GM18517 (cell line): Measurements from ENCODE around the gene NPHP3.
"Not testable (repeated sequence)": the region's sequence is repeated elsewhere in the genome, so short reads cannot be mapped to it uniquely, and the experiment has no call there.

Source experiments
- ATAC-seq: cut with Tn5 transposase; IDR thresholded peaks from one replicate; pipeline ENCODE4 v1.9.1; 2021; ENCODE audit warnings: mild to moderate bottlenecking, moderate library complexity; ENCODE audit not compliant: unreplicated experiment

NPHP3 gene, protein sequence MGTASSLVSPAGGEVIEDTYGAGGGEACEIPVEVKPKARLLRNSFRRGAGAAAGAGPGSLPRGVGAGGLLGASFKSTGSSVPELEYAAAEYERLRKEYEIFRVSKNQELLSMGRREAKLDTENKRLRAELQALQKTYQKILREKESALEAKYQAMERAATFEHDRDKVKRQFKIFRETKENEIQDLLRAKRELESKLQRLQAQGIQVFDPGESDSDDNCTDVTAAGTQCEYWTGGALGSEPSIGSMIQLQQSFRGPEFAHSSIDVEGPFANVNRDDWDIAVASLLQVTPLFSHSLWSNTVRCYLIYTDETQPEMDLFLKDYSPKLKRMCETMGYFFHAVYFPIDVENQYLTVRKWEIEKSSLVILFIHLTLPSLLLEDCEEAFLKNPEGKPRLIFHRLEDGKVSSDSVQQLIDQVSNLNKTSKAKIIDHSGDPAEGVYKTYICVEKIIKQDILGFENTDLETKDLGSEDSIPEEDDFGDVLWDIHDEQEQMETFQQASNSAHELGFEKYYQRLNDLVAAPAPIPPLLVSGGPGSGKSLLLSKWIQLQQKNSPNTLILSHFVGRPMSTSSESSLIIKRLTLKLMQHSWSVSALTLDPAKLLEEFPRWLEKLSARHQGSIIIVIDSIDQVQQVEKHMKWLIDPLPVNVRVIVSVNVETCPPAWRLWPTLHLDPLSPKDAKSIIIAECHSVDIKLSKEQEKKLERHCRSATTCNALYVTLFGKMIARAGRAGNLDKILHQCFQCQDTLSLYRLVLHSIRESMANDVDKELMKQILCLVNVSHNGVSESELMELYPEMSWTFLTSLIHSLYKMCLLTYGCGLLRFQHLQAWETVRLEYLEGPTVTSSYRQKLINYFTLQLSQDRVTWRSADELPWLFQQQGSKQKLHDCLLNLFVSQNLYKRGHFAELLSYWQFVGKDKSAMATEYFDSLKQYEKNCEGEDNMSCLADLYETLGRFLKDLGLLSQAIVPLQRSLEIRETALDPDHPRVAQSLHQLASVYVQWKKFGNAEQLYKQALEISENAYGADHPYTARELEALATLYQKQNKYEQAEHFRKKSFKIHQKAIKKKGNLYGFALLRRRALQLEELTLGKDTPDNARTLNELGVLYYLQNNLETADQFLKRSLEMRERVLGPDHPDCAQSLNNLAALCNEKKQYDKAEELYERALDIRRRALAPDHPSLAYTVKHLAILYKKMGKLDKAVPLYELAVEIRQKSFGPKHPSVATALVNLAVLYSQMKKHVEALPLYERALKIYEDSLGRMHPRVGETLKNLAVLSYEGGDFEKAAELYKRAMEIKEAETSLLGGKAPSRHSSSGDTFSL (N-terminal part only)

DNA sequence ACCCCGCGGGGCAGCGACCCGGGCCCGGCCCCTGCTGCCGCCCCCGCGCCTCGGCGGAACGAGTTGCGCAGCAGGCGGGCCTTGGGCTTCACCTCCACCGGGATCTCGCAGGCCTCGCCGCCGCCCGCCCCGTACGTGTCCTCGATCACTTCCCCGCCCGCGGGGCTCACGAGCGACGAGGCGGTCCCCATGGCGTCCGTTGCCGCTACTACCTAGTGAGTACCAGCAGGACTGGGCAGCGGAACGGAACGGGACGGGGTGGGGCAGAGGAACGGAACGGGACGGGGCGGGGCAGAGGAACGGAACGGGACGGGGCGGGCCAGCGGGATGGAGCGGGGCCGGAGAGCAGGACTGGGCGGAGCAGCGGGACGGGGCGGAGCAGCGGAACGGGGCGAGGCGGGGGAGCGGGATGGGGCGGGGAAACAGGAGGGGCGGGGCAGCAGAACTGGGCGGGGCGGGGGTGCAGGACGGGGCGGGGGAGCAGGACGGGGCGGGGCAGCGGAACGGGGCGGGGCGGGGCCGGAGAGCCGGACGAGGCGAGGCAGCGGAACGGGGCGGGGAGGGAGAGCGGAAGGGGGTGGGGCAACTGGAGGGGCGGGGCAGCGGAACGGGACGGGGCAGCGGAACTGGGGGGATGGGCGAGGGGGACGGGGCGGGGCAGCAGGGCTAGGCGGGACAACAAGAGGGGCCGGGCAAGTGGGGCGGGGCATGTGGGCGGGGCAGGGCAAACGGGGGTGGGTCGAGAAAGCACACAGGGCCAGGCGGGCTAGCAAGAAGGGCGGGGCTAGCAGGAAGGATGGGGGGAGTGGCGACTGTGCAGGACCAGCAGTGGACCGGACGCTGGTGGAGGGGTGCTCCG lies at the start of gene NPHP3:
Gene NPHP3 (minus strand): TSS at position 245 of the 859 bp plus-strand sequence. CDS start 54 bp downstream, at position 191.
- ATAC-seq = peak; percentile 57

DNA sequence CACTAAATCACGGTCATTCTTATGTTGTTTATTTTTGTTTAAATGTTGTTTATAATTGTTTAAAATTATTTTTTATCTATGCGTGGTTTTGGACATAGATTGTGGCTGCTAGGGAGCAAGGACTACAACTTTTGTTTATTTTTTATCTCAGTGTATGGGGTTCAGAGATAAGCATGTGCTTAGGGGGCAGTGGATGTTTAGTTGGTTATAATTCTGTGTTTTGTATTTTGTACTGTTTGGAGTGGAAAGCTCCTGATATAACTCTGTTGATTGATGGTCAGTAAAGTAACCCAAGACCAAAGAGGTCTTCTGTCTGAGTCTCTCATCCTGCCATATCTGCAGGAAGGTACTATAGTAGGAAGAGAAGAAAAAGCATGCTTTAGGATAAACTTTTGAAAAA lies 36.5 kb upstream of the NPHP3 start:
- no peak for ATAC-seq

DNA sequence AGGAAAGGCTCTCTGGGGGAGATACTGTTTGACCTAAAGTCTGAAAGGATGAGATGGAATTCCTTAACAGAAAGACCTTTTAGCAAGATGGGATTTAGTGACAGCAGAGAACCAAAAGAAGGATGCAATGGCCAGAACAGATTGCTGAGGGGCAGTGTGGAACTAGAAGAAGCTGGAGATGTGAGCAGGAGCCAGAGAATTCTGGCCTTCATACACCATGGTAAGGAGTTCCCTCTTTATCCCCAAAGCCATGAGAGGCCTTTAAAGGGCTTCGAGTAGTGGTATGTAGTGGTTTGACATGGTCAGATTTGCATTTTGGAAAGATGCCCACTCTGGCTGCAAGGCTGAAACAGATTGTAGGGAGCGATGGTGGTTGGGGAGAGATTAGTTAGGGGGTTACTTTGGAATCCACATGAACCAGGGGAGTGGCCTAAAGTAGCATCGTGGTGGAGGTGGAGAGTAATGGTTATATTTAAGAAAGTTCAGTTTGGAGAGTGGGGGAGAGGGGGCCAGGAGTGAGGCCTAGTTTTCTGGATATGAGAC lies 34.0 kb upstream of the NPHP3 start:
- no peak for ATAC-seq

DNA sequence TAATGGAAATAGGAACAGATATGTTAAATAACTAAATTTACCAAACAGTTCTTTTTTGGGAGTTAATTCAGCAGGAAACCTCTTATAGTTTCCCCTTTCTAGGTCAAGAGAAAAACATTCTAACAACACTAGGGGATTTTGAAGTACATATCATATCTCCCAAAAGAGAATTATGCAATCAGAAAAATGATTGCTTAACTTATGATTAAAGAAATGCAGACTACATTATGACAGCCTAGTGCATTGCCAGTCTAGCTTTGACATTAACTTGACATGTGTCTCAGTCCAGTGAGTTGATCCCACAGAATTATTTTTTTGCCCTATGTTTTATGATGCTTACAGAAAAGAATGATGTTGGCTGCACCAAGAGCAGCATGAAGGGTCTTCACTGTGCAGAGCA lies 31.7 kb upstream of the NPHP3 start:
- ATAC-seq = no peak

DNA sequence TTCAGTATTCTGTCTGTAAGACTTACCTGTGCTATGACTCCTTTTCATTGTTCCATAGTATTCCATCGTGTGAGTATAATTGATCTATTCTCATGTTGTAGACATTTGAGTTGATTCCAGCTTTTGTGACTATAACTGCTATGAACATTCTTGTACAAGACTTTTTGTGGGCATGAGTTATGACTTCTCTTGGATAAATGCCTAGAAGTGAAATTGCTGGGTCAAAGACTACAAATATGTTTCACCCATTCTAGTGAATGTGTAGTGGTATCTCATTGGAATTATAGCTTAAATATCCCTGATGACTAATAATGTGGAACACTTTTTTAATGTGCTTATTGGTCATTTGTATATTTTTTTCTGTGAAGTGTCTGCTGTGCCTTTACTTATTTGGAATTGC lies 27.6 kb upstream of the NPHP3 start:
- ATAC-seq = no peak

DNA sequence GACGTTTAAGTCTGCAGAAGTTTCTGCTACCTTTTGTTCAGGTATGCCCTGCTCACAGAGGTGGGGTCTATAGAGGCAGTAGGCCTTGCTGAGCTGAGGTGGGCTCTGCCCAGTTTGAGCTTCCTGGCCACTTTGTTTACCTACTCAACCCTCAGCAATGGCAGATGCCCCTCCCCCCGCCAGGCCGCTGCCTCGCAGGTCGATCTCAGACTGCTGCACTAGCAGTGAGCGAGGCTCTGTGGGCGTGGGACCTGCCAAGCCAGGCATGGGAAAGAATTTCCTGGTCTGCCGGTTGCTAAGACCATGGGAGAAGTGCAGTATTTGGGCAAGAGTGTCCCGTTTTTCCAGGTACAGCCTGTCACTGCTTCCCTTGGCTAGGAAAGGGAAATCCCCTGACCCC lies 24.5 kb upstream of the NPHP3 start:
- not testable (repeated sequence) for ATAC-seq

DNA sequence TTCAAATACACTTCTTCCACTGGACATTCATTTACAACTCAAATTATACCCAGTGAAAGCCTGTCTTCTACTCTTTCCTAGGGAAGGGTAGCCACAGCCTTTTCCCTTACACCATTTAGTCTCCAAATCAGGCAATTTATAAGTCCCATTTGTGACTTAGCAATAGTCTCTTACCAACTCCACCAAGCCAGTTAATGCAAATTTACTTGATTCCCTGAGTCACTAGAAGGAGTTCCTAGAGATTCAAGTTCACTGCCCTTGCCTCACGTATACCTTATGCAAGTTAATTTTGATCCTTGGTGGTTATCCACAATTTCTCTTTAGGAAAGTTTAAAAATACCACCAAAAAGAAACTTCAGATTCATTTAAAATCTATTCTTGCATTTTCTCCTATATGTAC lies 16.1 kb upstream of the NPHP3 start:
- ATAC-seq = no peak

DNA sequence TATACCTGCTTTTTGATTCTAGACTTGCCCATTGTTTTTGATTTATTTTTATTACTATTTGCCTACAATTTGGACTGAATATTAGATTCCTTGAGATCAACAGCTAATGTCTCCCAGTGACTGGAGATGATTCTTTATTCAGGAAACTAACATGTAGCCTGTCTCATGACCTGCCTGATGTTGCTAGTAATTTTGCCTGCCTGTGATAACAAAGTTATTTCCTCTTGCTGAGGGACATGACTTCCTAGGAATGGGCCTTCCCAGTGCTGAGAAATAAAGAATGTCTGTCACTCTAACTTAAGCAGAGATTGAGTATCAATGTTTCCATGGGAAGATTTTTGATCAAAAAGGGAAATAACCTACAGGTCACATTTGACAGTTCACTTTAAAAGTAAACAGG lies 13.4 kb upstream of the NPHP3 start:
- no peak for ATAC-seq

DNA sequence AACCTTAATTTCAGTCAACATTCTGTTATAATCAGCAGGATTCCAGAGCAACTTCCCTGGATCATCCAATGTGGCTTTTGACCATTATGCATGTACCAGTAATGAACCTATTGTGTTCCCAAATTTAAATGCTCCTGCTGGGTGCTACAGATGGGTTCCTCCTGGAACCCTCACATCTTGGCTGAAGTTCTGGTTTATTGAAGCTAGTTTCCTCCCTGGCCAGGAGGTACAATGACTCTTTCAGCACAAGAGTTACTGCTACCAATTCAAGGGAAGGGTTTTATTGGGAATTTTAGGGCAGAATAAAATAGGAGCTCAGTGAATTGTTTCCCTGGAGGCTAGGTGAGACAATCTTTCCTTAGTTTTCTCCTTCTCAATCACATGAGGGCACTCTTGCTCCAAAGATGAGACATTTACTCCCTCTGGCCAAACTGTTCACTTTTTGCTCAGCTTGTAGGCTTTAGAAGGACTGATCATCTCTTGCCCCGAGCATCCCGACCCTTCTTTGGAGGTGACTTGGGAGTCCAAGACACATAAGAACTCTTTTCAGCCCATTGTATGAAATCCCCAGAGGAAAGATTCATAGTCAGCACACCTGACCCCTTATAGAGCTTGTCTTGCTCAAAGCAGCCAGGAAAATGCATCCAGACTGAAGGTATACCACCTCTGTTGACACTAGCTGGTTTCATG lies 8.8 kb upstream of the NPHP3 start:
- no peak for ATAC-seq

DNA sequence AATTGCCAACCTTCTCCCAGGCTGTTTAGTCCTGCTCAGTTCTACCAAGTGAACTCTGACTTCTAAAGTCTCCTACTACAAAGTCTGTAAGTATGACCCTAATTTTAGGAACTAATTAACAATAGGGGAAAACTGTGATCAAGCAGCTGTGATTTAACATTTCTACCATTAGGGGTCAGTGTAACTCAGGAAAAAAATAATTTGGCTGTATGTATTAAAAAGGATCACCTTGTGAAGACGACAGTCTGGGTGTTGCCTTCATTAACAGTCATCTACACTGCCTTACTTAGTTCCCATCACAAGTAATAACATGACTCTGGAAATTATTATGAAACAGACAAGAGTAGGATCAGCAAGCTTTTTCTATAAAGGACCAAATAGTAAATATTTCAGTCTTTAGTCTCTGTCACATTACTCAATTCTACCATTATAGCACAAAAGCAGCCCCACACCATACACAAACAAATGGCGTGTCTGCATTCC lies 4.2 kb upstream of the NPHP3 start:
- ATAC-seq = no peak

DNA sequence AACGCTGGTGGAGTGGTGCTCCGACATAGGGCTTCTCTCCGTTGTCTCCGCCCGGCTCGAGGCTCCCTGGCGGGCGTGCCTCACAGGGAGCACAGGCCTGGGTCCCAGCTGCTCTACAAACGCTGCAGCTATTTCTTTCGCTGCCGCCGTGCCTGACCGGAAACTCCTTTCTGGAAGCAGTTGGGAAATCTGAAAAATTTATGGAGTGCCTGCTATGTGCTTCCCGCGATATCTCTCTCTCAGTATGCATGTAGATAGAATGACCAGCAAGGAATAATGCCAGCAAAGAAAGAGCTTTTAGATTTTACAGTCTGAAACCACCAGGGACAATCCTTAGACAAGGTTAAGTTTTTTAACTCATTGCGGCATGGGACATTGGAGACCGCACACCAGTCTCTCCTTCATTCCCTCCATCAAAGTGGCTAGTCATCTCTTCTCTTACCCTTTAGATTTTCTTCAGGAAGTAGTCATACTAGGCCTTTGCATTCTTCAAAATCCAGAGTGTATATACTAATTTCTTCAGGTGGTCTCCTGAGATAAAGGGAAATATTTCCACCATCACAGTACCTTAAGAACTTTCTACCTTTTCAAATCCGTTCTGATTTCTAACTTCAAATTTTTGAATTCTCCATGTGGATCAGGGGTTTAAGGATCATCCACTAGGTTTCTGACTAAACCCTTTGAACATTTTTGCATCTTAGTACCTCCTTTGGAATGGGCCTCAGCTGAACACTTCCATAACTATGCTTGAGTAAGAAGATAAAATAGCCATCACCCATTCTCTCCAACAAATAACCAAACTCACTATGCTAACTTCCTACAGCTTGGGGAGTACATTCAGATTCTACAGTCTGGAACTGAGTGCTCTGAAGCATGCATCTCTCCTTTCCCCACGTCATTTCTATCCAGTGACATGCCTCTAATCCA lies 1.1 kb upstream of the NPHP3 start:
- no peak for ATAC-seq

DNA sequence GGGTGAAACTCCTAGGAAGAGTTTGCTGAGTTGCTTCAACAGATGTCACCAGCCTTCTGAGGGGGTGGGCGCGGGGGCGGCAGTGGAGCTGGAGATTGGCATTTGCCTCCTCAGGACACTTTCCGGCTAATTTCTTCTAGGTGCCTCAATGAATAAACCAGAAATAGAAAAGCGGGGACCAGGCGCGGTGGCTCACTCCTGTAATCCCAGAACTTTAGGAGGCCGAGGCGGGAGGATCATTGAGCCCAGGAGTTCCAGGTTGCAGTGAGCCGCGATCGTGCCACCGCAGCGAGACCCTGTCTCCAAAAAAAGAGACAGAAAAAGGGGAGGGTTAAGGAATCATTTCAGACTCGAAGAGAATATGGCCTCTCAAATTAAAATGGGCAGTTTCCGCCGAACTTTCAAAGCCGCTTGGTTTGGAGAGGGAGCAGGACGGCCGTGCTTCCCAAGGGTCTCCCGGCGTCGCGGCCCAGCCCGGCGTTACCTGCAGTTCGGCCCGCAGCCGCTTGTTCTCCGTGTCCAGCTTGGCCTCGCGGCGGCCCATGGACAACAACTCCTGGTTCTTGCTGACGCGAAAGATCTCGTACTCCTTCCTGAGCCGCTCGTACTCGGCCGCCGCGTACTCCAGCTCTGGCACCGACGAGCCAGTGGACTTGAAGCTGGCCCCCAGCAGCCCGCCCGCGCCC lies 587 bp downstream of the NPHP3 start:
- ATAC-seq = no peak

DNA sequence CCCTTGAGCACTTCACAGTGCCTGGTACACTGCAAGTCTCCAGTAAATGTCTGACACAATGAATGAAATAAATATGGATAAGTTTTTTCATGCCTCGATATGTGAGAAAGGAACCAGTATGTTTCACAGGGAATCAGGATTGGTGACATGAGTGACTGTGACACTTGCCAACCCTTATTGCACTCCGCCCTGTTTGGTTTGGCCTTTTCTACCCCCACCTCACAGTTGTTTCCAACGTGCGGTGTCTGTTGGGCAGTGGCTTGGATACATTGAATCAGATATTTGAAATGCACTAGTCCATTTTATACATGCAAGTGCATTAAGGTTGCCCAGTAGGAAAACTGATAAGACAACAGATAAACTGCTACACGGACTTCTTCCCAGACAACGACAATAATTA lies 2.0 kb downstream of the NPHP3 start:
- no peak for ATAC-seq

DNA sequence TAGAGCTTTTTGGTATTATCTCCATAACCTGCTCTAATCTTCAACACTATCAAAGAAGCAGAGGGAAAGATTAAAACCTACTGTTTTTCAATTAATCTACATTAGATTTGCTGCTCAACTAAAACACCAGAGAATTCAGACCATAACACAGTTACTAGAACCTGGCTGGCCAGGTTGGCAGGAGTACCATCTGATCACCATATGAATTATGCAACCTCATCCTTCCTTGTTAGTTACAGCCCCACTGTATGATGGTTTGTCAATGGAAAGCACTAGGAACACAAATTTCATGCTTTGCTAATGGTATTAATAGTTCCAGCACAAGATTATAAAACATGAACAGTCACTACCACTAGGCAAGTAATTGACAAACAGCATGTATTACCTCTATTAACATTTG lies 5.8 kb downstream of the NPHP3 start:
- ATAC-seq = no peak

DNA sequence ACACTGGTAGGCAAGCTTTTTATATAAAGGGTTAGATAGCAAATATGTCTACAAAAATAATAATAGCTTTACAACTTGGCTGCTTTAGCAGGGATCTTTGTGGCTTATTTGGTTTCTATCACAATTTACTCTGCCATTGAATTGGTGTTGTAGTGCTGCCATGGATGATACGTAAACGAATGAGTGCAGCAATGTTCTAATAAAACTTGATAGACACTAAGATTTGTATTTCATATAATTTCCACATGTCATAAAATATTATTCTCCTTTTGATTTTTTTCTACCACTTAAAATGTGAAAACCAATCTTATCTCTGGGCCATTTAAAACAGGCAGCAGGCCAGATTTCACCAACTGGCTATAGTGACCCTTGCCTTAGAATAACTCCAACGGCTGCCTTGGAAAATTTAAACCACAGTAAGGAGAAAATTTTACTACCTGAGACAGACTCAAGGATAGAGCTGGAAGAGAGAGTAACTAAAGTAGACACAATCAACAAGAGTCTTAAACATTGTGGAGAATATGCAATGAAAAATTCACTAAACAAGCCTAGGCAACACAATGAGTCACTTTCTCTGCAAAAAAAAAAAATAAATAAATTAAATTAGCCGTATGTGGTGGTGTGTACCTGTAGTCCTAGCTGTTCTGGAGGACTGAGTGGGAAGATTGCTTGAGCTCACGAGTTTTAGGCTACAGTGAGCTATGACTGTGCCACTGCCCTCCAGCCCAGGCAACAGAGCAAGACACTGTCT lies 8.1 kb downstream of the NPHP3 start:
- ATAC-seq = no peak

DNA sequence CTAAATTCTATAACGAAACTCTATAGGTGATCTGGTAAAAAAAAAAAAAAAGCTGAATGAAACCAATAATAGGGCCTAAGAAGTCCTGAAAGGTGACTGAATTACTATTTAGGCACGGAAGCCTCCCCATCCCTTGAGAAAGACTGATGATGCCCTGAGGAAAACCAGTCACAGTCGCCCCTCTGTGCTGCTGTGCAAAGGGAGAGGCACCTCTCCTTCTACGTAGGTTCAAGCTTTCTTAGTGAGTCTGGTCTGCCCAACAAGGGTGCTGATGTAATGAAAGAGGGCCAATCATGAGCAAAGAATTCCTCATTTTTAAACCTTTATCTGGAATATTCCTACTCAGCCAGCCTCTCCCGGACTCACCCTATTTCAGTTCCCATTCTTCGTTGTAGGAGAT lies 11.9 kb downstream of the NPHP3 start:
- ATAC-seq = no peak

DNA sequence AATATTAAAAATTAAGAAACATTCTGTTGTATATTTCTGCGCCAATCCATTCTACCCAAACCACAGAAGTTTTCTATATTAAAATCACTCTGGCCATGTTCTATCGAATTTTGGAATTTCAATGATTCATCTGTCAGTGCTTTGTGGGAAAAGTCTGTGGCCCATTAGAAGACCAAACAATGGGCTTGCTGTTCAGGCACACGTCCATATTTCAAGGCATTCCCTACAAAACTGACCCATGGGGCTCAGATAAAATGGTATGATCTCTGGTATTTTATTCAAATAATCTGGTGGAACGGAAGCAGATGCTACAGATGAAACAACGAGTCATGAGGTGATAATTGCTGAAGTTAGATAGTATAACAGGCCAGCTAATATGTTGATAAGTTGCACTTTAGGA lies 12.4 kb downstream of the NPHP3 start:
- no peak for ATAC-seq
